PFSK-1 (cell line): Measurements from ENCODE around the gene PEG3.

Experiments
- FOXP2 ChIP-seq: optimal IDR thresholded peaks from 2 replicates; pipeline ENCODE3; 2011; ENCODE audit warnings: borderline replicate concordance, control low read depth, inconsistent platforms; ENCODE audit not compliant: insufficient read depth; ENCODE audit errors: extremely low read length, extremely low read depth
- POLR2AphosphoS5 ChIP-seq: IDR thresholded peaks from 2 replicates; pipeline ENCODE4 v1.6.1; 2012; ENCODE audit warnings: low read depth, mild to moderate bottlenecking, control low read depth, low read length, moderate library complexity
- SIN3A ChIP-seq: IDR thresholded peaks from 2 replicates; pipeline ENCODE4 v1.6.1; 2012; ENCODE audit warnings: mild to moderate bottlenecking, low read length, moderate library complexity, borderline replicate concordance; ENCODE audit not compliant: insufficient read depth
- TAF1 ChIP-seq: IDR thresholded peaks from 2 replicates; pipeline ENCODE4 v1.6.1; 2012; ENCODE audit warnings: low read length, control low read depth, borderline replicate concordance; ENCODE audit not compliant: insufficient read depth
- TF ChIP-seq, protein P1 (sequence below), 2 experiments: IDR thresholded peaks; 2 replicates each; pipeline versions ENCODE4 v1.6.1 to v1.8.0; 2011 to 2012; ENCODE audit warnings: low read depth in 2 of 2, low read length in 2 of 2, control low read depth in 1 of 2, inconsistent platforms in 1 of 2, mild to moderate bottlenecking in 1 of 2, moderate library complexity in 1 of 2; ENCODE audit not compliant: insufficient read depth in 1 of 2

DNA sequence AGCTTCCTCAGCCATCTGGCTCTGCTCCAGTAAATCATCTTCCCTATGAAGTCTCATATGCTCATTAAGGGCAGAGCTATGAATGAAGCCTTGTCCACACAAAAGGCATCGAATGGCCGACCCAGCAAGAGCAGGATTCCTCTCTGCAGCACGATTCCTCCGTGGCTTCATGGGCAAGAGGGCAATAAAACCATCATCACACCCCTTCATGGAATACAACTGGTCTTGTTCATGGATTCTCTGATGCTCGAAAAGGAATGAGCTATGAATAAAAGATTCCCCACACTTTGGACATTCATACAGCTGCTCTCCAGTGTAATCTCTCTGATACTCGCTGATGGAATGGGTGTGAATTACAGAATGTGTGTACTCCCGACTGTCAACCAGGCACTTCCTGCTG is 25.9 kb downstream of the PEG3 start:
- TF ChIP-seq POLR2AphosphoS5 (no peak), TAF1 (no peak), SIN3A (no peak), FOXP2 (no peak)
- TF ChIP-seq, protein P1, sequence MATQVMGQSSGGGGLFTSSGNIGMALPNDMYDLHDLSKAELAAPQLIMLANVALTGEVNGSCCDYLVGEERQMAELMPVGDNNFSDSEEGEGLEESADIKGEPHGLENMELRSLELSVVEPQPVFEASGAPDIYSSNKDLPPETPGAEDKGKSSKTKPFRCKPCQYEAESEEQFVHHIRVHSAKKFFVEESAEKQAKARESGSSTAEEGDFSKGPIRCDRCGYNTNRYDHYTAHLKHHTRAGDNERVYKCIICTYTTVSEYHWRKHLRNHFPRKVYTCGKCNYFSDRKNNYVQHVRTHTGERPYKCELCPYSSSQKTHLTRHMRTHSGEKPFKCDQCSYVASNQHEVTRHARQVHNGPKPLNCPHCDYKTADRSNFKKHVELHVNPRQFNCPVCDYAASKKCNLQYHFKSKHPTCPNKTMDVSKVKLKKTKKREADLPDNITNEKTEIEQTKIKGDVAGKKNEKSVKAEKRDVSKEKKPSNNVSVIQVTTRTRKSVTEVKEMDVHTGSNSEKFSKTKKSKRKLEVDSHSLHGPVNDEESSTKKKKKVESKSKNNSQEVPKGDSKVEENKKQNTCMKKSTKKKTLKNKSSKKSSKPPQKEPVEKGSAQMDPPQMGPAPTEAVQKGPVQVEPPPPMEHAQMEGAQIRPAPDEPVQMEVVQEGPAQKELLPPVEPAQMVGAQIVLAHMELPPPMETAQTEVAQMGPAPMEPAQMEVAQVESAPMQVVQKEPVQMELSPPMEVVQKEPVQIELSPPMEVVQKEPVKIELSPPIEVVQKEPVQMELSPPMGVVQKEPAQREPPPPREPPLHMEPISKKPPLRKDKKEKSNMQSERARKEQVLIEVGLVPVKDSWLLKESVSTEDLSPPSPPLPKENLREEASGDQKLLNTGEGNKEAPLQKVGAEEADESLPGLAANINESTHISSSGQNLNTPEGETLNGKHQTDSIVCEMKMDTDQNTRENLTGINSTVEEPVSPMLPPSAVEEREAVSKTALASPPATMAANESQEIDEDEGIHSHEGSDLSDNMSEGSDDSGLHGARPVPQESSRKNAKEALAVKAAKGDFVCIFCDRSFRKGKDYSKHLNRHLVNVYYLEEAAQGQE (IDR thresholded peaks at IDR 0.05; ENCODE audit: insufficient read depth in 1 of 2, low read depth in 2 of 2, low read length in 2 of 2), result no peak
